Stimulated activated CD4-positive, alpha-beta T cell treated with anti-CD3 and anti-CD28 coated beads, TNF-alpha, amount 100 ng/mL, for 4 hours (primary cell): Measurements from ENCODE around the gene CCDC32.

Source experiments
- DNase-seq, 3 experiments: peaks; one replicate each; pipeline ENCODE4 v3.0.0-alpha.2; 2020; ENCODE audit warnings: low read depth in 3 of 3

CCDC32 gene

GRCh38 chr15:40565333-40566238 is 744 bp upstream of the CCDC32 start:
- no peak for DNase-seq

- no peak for DNase-seq
Observed at GRCh38 chr15:40563426-40563825, 1.4 kb downstream of the CCDC32 start.

- no peak for DNase-seq
Observed at GRCh38 chr15:40562691-40563090, 2.2 kb downstream of the CCDC32 start.

GRCh38 chr15:40558952-40559742 is 5.7 kb downstream of the CCDC32 start:
- no peak for DNase-seq

- DNase-seq, result no peak
Observed at GRCh38 chr15:40555876-40556275, 9.0 kb downstream of the CCDC32 start.

- DNase-seq, result no peak
Observed at GRCh38 chr15:40554161-40554525, 10.7 kb downstream of the CCDC32 start.

GRCh38 chr15:40550341-40551037 is 14.4 kb downstream of the CCDC32 start:
- no peak for DNase-seq

- no peak for DNase-seq
Observed at GRCh38 chr15:40549894-40550293, 14.9 kb downstream of the CCDC32 start.

GRCh38 chr15:40548610-40549009 is 16.2 kb downstream of the CCDC32 start:
- DNase-seq, result no peak

GRCh38 chr15:40545457-40545856 is 19.4 kb downstream of the CCDC32 start:
- no peak for DNase-seq

- DNase-seq, result no peak
Observed at GRCh38 chr15:40543631-40544294, 21.1 kb downstream of the CCDC32 start.

GRCh38 chr15:40543082-40543481 is 21.8 kb downstream of the CCDC32 start:
- no peak for DNase-seq

- no peak for DNase-seq
Observed at GRCh38 chr15:40538976-40539375, 25.9 kb downstream of the CCDC32 start.

- no peak for DNase-seq
Observed at GRCh38 chr15:40536501-40536900, 28.3 kb downstream of the CCDC32 start.

- DNase-seq, result no peak
Observed at GRCh38 chr15:40534371-40534770, 30.5 kb downstream of the CCDC32 start.

GRCh38 chr15:40533763-40534364 is 31.0 kb downstream of the CCDC32 start:
- no peak for DNase-seq

GRCh38 chr15:40528801-40529200 is 36.0 kb downstream of the CCDC32 start:
- DNase-seq, result no peak

- no peak for DNase-seq
Observed at GRCh38 chr15:40525855-40526254, 39.0 kb downstream of the CCDC32 start.

GRCh38 chr15:40523611-40524010 is 41.2 kb downstream of the CCDC32 start:
- no peak for DNase-seq

- DNase-seq, result no peak
Observed at GRCh38 chr15:40516322-40516721, 48.5 kb downstream of the CCDC32 start.

- DNase-seq, result no peak
Observed at GRCh38 chr15:40513609-40514008, 51.2 kb downstream of the CCDC32 start.
